ENCODE results near the gene STIM2. TPM values are rescaled to one million over a fixed set of nuclear protein-coding genes. Genes with fewer than 3 reads are reported as not detected.

The STIM2 gene
- total and polyA plus RNA-seq, 2 donors (not counting 3 experiments of a cell fraction or from before 2014, with no cell fraction given), result 21.0 to 21.2 TPM

- no TSS peak for BruUV-seq (replicated peaks)
- TF ChIP-seq MYC (IDR thresholded peaks at IDR 0.05; ENCODE audit: low read depth, low read length) (no peak), CTCF (IDR thresholded peaks at IDR 0.05; ENCODE audit: extremely low read depth in 1 of 2, insufficient read depth in 1 of 2, low read depth in 1 of 2, low read length in 2 of 2) (peak; percentile 62 to 68)
- Histone ChIP-seq H3K4me2 (ENCODE audit: insufficient read depth, low read length) (no peak overlapping the region), H2AFZ (ENCODE audit: low read depth, low read length) (no peak overlapping the region), H3K4me3 (replicated peaks in 1 of 3; ENCODE audit: insufficient read depth in 1 of 3, low read depth in 1 of 3, low read length in 3 of 3) (no peak overlapping the region), H3K27ac (ENCODE audit: insufficient read depth, low read depth, low read length) (no peak overlapping the region), H3K9me3 (replicated peaks; ENCODE audit: control insufficient read depth, insufficient read depth, low read length) (no peaks in the 10 kb centered on the region), H3K9me1 (replicated peaks; ENCODE audit: control insufficient read depth, extremely low read depth, insufficient read depth, low read length) (no peaks in the 10 kb centered on the region), H3K27me3 (ENCODE audit: control insufficient read depth in 2 of 2, insufficient read depth in 2 of 2, low read length in 2 of 2) (no peaks in the 10 kb centered on the region), H4K20me1 (replicated peaks; ENCODE audit: control insufficient read depth, extremely low read depth, insufficient read depth, low read length) (no peaks in the 10 kb centered on the region), H3K4me1 (ENCODE audit: control insufficient read depth, extremely low read depth, insufficient read depth, low read length) (peaks cover 10% of the 10 kb centered on the region), H3K36me3 (ENCODE audit: control insufficient read depth in 2 of 2, extremely low read depth in 1 of 2, insufficient read depth in 2 of 2, low read length in 2 of 2) (no peaks in the 10 kb centered on the region), H3K79me2 (ENCODE audit: control insufficient read depth, insufficient read depth, low read length) (no peaks in the 10 kb centered on the region), H3K9ac (replicated peaks; ENCODE audit: extremely low read depth, insufficient read depth, low read length) (no peak overlapping the region)
- intact Hi-C loops (cut with micrococcal nuclease), result loop anchor here (1.0 to 5.0 kb wide), 7 partner anchors 150 to 933 kb away; partner anchors contain the start of gene STIM2
- FAIRE-seq, result peak; percentile 67
- ChIA-PET POLR2A (no interaction called here), CTCF (interaction anchor here (0.7 to 2.3 kb wide), 29 partner anchors 9 to 1022 kb away, joined by 3 to 21 read pairs (median 4); partner anchors contain the start of genes STIM2 and TBC1D19)
- dilution Hi-C loops (cut with MboI; ENCODE audit: extremely low pct_ligation_motif_present, low sequenced_read_pairs), result no loop called here
- peak; percentile 77 for DNase-seq (ENCODE audit: low read depth, low spot score)
These were observed 149.8 kb downstream of the STIM2 start for GRCh38 chr4:27010334-27010940.

- intact Hi-C loops (cut with micrococcal nuclease), result loop anchor here (2.0 to 5.0 kb wide), 3 partner anchors 291 to 934 kb away; no protein-coding TSS in a partner anchor
- Histone ChIP-seq H3K36me3 (ENCODE audit: control insufficient read depth in 2 of 2, extremely low read depth in 1 of 2, insufficient read depth in 2 of 2, low read length in 2 of 2) (no peaks in the 10 kb centered on the region), H2AFZ (ENCODE audit: low read depth, low read length) (no peak overlapping the region), H3K9me3 (replicated peaks; ENCODE audit: control insufficient read depth, insufficient read depth, low read length) (no peaks in the 10 kb centered on the region), H3K27me3 (ENCODE audit: control insufficient read depth in 2 of 2, insufficient read depth in 2 of 2, low read length in 2 of 2) (no peaks in the 10 kb centered on the region), H3K4me3 (replicated peaks in 1 of 3; ENCODE audit: insufficient read depth in 1 of 3, low read depth in 1 of 3, low read length in 3 of 3) (no peak overlapping the region), H3K79me2 (ENCODE audit: control insufficient read depth, insufficient read depth, low read length) (no peaks in the 10 kb centered on the region), H3K4me2 (ENCODE audit: insufficient read depth, low read length) (no peak overlapping the region), H3K4me1 (ENCODE audit: control insufficient read depth, extremely low read depth, insufficient read depth, low read length) (peaks cover under 1% of the 10 kb centered on the region), H3K9ac (replicated peaks; ENCODE audit: extremely low read depth, insufficient read depth, low read length) (no peak overlapping the region), H3K27ac (ENCODE audit: insufficient read depth, low read depth, low read length) (no peak overlapping the region), H4K20me1 (replicated peaks; ENCODE audit: control insufficient read depth, extremely low read depth, insufficient read depth, low read length) (no peaks in the 10 kb centered on the region), H3K9me1 (replicated peaks; ENCODE audit: control insufficient read depth, extremely low read depth, insufficient read depth, low read length) (no peaks in the 10 kb centered on the region)
- POLR2A ChIA-PET, result no interaction called here
- no TSS peak for BruUV-seq (replicated peaks)
- FAIRE-seq (no peak), DNase-seq (ENCODE audit: low read depth, low spot score) (no peak)
- dilution Hi-C loops (cut with MboI; ENCODE audit: extremely low pct_ligation_motif_present, low sequenced_read_pairs), result no loop called here
- CTCF ChIA-PET, result no interaction called here
- TF ChIP-seq GATA2 (IDR thresholded peaks at IDR 0.05; ENCODE audit: insufficient read depth, insufficient read length, low read depth, low read length), result no peak
- TF ChIP-seq EZH2 (IDR thresholded peaks at IDR 0.05; ENCODE audit: borderline replicate concordance, low read depth, low read length, severe bottlenecking), result no peak
- TF ChIP-seq FOS (IDR thresholded peaks at IDR 0.05; ENCODE audit: borderline replicate concordance, insufficient read depth, low read length), result no peak
- TF ChIP-seq MYC (IDR thresholded peaks at IDR 0.05; ENCODE audit: low read depth, low read length), result no peak
- TF ChIP-seq JUN (IDR thresholded peaks at IDR 0.05; ENCODE audit: borderline replicate concordance, insufficient read depth, insufficient read length, low read depth), result no peak
- TF ChIP-seq POLR2A (IDR thresholded peaks at IDR 0.05; ENCODE audit: low read depth, low read length), result no peak
- no peak for TF ChIP-seq CTCF (IDR thresholded peaks at IDR 0.05; ENCODE audit: extremely low read depth in 1 of 2, insufficient read depth in 1 of 2, low read depth in 1 of 2, low read length in 2 of 2)
- TF ChIP-seq MAX (IDR thresholded peaks at IDR 0.05; ENCODE audit: insufficient read depth, insufficient read length), result no peak
- no peak for TF ChIP-seq POLR2AphosphoS5 (IDR thresholded peaks at IDR 0.05; ENCODE audit: insufficient read depth, low read depth, low read length)
These were observed 150.8 kb downstream of the STIM2 start for GRCh38 chr4:27011401-27011800.

All from endothelial cell of umbilical vein (primary cell).